NCI-H146 treated with DMSO at 0.1 percent for 48 hours (cell line): ENCODE data around the gene CCL4.

ENCODE experiments used
- DNase-seq: peaks from one replicate; lab custom pipeline; 2025; ENCODE audit not compliant: unreplicated experiment; lab: John Stamatoyannopoulos, UW

The CCL4 gene

GRCh38 chr17:36142806-36143205 lies 39.2 kb downstream of the CCL4 start:
- no peak for DNase-seq

- DNase-seq = no peak
These were observed 40.4 kb downstream of the CCL4 start for GRCh38 chr17:36144014-36144413.

- DNase-seq = no peak
These were observed 41.5 kb downstream of the CCL4 start for GRCh38 chr17:36144981-36145729.

GRCh38 chr17:36147601-36148000 lies 44.0 kb downstream of the CCL4 start:
- DNase-seq = no peak

- DNase-seq = no peak
These were observed 45.1 kb downstream of the CCL4 start for GRCh38 chr17:36148559-36149295.

GRCh38 chr17:36149296-36149820 lies 45.7 kb downstream of the CCL4 start:
- DNase-seq = no peak

GRCh38 chr17:36151891-36152638 lies 48.4 kb downstream of the CCL4 start:
- no peak for DNase-seq

- no peak for DNase-seq
These were observed 49.1 kb downstream of the CCL4 start for GRCh38 chr17:36152639-36153120.

- no peak for DNase-seq
These were observed 50.4 kb downstream of the CCL4 start for GRCh38 chr17:36153895-36154610.
